Body of pancreas (tissue), 4 donors: ENCODE data around the gene GH1.

Experiments used
- POLR2A ChIP-seq, 3 donors: fragments of 450-650 bp; IDR thresholded peaks; one replicate each; pipeline ENCODE4 v1.6.1; 2016; ENCODE audit warnings: antibody characterized with exemption in 3 of 3, mild to moderate bottlenecking in 2 of 3
- TF ChIP-seq, protein P1 (sequence below), 7 experiments: fragments of 450-650 bp in 4 of 7; fragments of 200-600 bp in 3 of 7; sonication (generic) in 3 of 7; IDR thresholded peaks; one replicate each; pipeline ENCODE4 v1.5.1; 2016 to 2019; ENCODE audit warnings: antibody characterized with exemption in 7 of 7

DNA sequence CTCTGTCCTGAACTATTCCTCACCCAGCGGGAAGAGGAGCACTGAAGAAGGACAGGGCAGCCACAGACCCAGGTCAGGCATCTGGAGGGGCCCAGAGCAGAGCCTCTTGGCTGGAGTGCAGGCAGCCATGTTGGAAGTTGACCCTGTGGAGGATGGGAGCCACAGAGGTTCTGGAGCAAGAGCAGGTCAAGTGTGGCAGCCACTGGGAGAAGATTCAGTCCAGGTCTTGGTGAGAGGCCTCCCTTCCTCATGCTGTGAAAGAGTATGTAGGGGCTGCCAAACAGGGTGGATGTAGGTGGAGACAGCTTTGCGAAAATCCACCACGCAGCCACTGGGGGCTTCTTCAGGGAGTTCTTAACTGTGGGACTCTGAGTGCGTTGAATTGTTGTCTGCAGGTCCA, 14.1 kb upstream of the GH1 start:
- TF ChIP-seq, protein P1, sequence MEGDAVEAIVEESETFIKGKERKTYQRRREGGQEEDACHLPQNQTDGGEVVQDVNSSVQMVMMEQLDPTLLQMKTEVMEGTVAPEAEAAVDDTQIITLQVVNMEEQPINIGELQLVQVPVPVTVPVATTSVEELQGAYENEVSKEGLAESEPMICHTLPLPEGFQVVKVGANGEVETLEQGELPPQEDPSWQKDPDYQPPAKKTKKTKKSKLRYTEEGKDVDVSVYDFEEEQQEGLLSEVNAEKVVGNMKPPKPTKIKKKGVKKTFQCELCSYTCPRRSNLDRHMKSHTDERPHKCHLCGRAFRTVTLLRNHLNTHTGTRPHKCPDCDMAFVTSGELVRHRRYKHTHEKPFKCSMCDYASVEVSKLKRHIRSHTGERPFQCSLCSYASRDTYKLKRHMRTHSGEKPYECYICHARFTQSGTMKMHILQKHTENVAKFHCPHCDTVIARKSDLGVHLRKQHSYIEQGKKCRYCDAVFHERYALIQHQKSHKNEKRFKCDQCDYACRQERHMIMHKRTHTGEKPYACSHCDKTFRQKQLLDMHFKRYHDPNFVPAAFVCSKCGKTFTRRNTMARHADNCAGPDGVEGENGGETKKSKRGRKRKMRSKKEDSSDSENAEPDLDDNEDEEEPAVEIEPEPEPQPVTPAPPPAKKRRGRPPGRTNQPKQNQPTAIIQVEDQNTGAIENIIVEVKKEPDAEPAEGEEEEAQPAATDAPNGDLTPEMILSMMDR (IDR thresholded peaks at IDR 0.05), result no peak
- no peak for TF ChIP-seq POLR2A (IDR thresholded peaks at IDR 0.05)
